ENCODE data around the gene SEL1L. TPM values are rescaled to one million over a fixed set of nuclear protein-coding genes. Genes with fewer than 3 reads are reported as not detected.

SEL1L gene
- total and polyA plus RNA-seq, 2 donors (not counting 3 experiments of a cell fraction or from before 2014, with no cell fraction given), result 15.0 to 95.0 TPM

- ChIA-PET CTCF (interaction anchor here (1.0 to 8.9 kb wide), 6 partner anchors 9 to 186 kb away, joined by 3 to 76 read pairs (median 4); no protein-coding TSS in a partner anchor), POLR2A (no interaction called here)
- DNase-seq (ENCODE audit: low read depth, low spot score) (no peak), FAIRE-seq (no peak)
- H3K9ac ChIP-seq (replicated peaks; ENCODE audit: extremely low read depth, insufficient read depth, low read length), result no peak overlapping the region
- no peaks in the 10 kb centered on the region for H3K9me1 ChIP-seq (replicated peaks; ENCODE audit: control insufficient read depth, extremely low read depth, insufficient read depth, low read length)
- no peaks in the 10 kb centered on the region for H3K79me2 ChIP-seq (ENCODE audit: control insufficient read depth, insufficient read depth, low read length)
- no TSS peak for BruUV-seq (replicated peaks)
- H3K27me3 ChIP-seq (ENCODE audit: control insufficient read depth in 2 of 2, insufficient read depth in 2 of 2, low read length in 2 of 2), result peaks cover 0 to 2% of the 10 kb centered on the region in 2 experiments
- H3K9me3 ChIP-seq (replicated peaks; ENCODE audit: control insufficient read depth, insufficient read depth, low read length), result no peaks in the 10 kb centered on the region
- dilution Hi-C loops (cut with MboI; ENCODE audit: extremely low pct_ligation_motif_present, low sequenced_read_pairs) (no loop called here), intact Hi-C loops (cut with micrococcal nuclease) (no loop called here)
- H3K4me2 ChIP-seq (ENCODE audit: insufficient read depth, low read length), result no peak overlapping the region
- no peak for TF ChIP-seq POLR2AphosphoS5 (IDR thresholded peaks at IDR 0.05; ENCODE audit: insufficient read depth, low read depth, low read length)
- TF ChIP-seq FOS (IDR thresholded peaks at IDR 0.05; ENCODE audit: borderline replicate concordance, insufficient read depth, low read length), result no peak
- H4K20me1 ChIP-seq (replicated peaks; ENCODE audit: control insufficient read depth, extremely low read depth, insufficient read depth, low read length), result no peaks in the 10 kb centered on the region
- H2AFZ ChIP-seq (ENCODE audit: low read depth, low read length), result no peak overlapping the region
- H3K4me1 ChIP-seq (ENCODE audit: control insufficient read depth, extremely low read depth, insufficient read depth, low read length), result no peaks in the 10 kb centered on the region
- no peaks in the 10 kb centered on the region for H3K36me3 ChIP-seq (ENCODE audit: control insufficient read depth in 2 of 2, extremely low read depth in 1 of 2, insufficient read depth in 2 of 2, low read length in 2 of 2)
- H3K27ac ChIP-seq (ENCODE audit: insufficient read depth, low read depth, low read length), result no peak overlapping the region
- H3K4me3 ChIP-seq (replicated peaks in 1 of 3; ENCODE audit: insufficient read depth in 1 of 3, low read depth in 1 of 3, low read length in 3 of 3), result no peak overlapping the region
These were observed 78.3 kb downstream of the SEL1L start for GRCh38 chr14:81455390-81455789.

- no peak for DNase-seq (ENCODE audit: low read depth, low spot score)
- Histone ChIP-seq H3K4me2 (ENCODE audit: insufficient read depth, low read length) (no peak overlapping the region), H3K27me3 (ENCODE audit: control insufficient read depth in 2 of 2, insufficient read depth in 2 of 2, low read length in 2 of 2) (peaks cover 0 to 2% of the 10 kb centered on the region in 2 experiments), H3K27ac (ENCODE audit: insufficient read depth, low read depth, low read length) (no peak overlapping the region), H3K79me2 (ENCODE audit: control insufficient read depth, insufficient read depth, low read length) (no peaks in the 10 kb centered on the region), H3K9me1 (replicated peaks; ENCODE audit: control insufficient read depth, extremely low read depth, insufficient read depth, low read length) (no peaks in the 10 kb centered on the region), H2AFZ (ENCODE audit: low read depth, low read length) (no peak overlapping the region), H3K4me3 (replicated peaks in 1 of 3; ENCODE audit: insufficient read depth in 1 of 3, low read depth in 1 of 3, low read length in 3 of 3) (no peak overlapping the region), H3K36me3 (ENCODE audit: control insufficient read depth in 2 of 2, extremely low read depth in 1 of 2, insufficient read depth in 2 of 2, low read length in 2 of 2) (no peaks in the 10 kb centered on the region), H3K4me1 (ENCODE audit: control insufficient read depth, extremely low read depth, insufficient read depth, low read length) (no peaks in the 10 kb centered on the region), H3K9ac (replicated peaks; ENCODE audit: extremely low read depth, insufficient read depth, low read length) (no peak overlapping the region), H3K9me3 (replicated peaks; ENCODE audit: control insufficient read depth, insufficient read depth, low read length) (no peaks in the 10 kb centered on the region), H4K20me1 (replicated peaks; ENCODE audit: control insufficient read depth, extremely low read depth, insufficient read depth, low read length) (no peaks in the 10 kb centered on the region)
- POLR2A ChIA-PET, result no interaction called here
- no peak for TF ChIP-seq POLR2A (IDR thresholded peaks at IDR 0.05; ENCODE audit: low read depth, low read length)
- TF ChIP-seq FOS (IDR thresholded peaks at IDR 0.05; ENCODE audit: borderline replicate concordance, insufficient read depth, low read length), result no peak
- no peak for TF ChIP-seq EZH2 (IDR thresholded peaks at IDR 0.05; ENCODE audit: borderline replicate concordance, low read depth, low read length, severe bottlenecking)
- no peak for TF ChIP-seq GATA2 (IDR thresholded peaks at IDR 0.05; ENCODE audit: insufficient read depth, insufficient read length, low read depth, low read length)
- TF ChIP-seq MAX (IDR thresholded peaks at IDR 0.05; ENCODE audit: insufficient read depth, insufficient read length), result no peak
- TF ChIP-seq JUN (IDR thresholded peaks at IDR 0.05; ENCODE audit: borderline replicate concordance, insufficient read depth, insufficient read length, low read depth), result no peak
- TF ChIP-seq POLR2AphosphoS5 (IDR thresholded peaks at IDR 0.05; ENCODE audit: insufficient read depth, low read depth, low read length), result no peak
- no peak for TF ChIP-seq MYC (IDR thresholded peaks at IDR 0.05; ENCODE audit: low read depth, low read length)
- TF ChIP-seq CTCF (IDR thresholded peaks at IDR 0.05; ENCODE audit: extremely low read depth in 1 of 2, insufficient read depth in 1 of 2, low read depth in 1 of 2, low read length in 2 of 2), result no peak
- dilution Hi-C loops (cut with MboI; ENCODE audit: extremely low pct_ligation_motif_present, low sequenced_read_pairs), result no loop called here
- CTCF ChIA-PET, result interaction anchor here (0.8 to 8.9 kb wide), 10 partner anchors 10 to 458 kb away, joined by 3 to 76 read pairs (median 4); no protein-coding TSS in a partner anchor
- no TSS peak for BruUV-seq (replicated peaks)
- no peak for FAIRE-seq
- intact Hi-C loops (cut with micrococcal nuclease), result no loop called here
These were observed 79.0 kb downstream of the SEL1L start for GRCh38 chr14:81454572-81455218.

Measured in endothelial cell of umbilical vein (primary cell).